Thyroid gland (tissue), 4 donors: ENCODE results near the gene DNAH12. TPM values are rescaled to one million over a fixed set of nuclear protein-coding genes. Genes with fewer than 3 reads are reported as not detected.

Source experiments
- DNase-seq, 2 donors: peaks; one replicate each; pipeline ENCODE4 v3.0.0-alpha.2; 2019
- H3K27ac ChIP-seq, 3 donors: fragments of 200-600 bp; sonication (generic); 1 replicate in 2 of 3; 2 replicates in 1 of 3; pipeline ENCODE4 v1.5.1; 2016 to 2019; ENCODE audit warnings: mild to moderate bottlenecking in 1 of 3, moderate library complexity in 1 of 3
- H3K27me3 ChIP-seq: fragments of 200-600 bp; sonication (generic); one replicate; pipeline ENCODE4 v1.5.1; 2019
- H3K36me3 ChIP-seq, 2 donors: fragments of 200-600 bp; sonication (generic); one replicate each; pipeline ENCODE4 v1.5.1; 2016 to 2019
- H3K4me1 ChIP-seq, 2 donors: fragments of 200-600 bp; sonication (generic); one replicate each; pipeline ENCODE4 v1.5.1; 2017 to 2019
- H3K4me3 ChIP-seq, 3 donors: fragments of 200-600 bp; sonication (generic); replicated peaks in 1 of 3; 1 replicate in 2 of 3; 2 replicates in 1 of 3; pipeline ENCODE4 v1.5.1; 2016; ENCODE audit warnings: mild to moderate bottlenecking in 1 of 3
- H3K9me3 ChIP-seq: fragments of 200-600 bp; sonication (generic); one replicate; pipeline ENCODE4 v1.5.1; 2017
- POLR2A ChIP-seq, 2 donors: fragments of 450-650 bp; IDR thresholded peaks; one replicate each; pipeline ENCODE4 v1.6.1; 2017; ENCODE audit warnings: antibody characterized with exemption in 2 of 2, mild to moderate bottlenecking in 2 of 2, moderate library complexity in 1 of 2
- WGBS, 2 donors: methylation state at CpG; one replicate each; pipeline ENCODE4 v1.1.5; 2017; 5-methylcytosine and 5-hydroxymethylcytosine counted together
- intact Hi-C: fragments of 100-400 bp; cut with DNase I; formaldehyde crosslinking; loops from one replicate; pipeline ENCODE4 v1.15.1; 2023
- total RNA-seq, 4 donors: library from RNA; depleted of rRNA; stranded (reverse); fragments of >200 nt; gene quantifications; one replicate each; pipeline ENCODE4 v1.2.3, GENCODE V29; 2016
- TF ChIP-seq, protein P1 (sequence below), 6 experiments: fragments of 200-600 bp in 3 of 6; fragments of 450-650 bp in 3 of 6; sonication (generic) in 3 of 6; IDR thresholded peaks; one replicate each; pipeline ENCODE4 v1.5.1; 2016 to 2019; ENCODE audit warnings: antibody characterized with exemption in 6 of 6, mild to moderate bottlenecking in 2 of 6, inconsistent platforms in 1 of 6, moderate library complexity in 1 of 6

The DNAH12 gene
- total RNA-seq, 4 donors from 2014 or later = 0.04 to 0.98 (median 0.19) TPM

- intact Hi-C loops = no loop called here
- 87 to 89% methylated on average over 5 of the region's 5 CpGs for WGBS, 2 donors
- no peaks in the 10 kb centered on the region for H3K27me3 ChIP-seq
Observed at GRCh38 chr3:57391767-57392166, 152.4 kb downstream of the DNAH12 start.

DNA sequence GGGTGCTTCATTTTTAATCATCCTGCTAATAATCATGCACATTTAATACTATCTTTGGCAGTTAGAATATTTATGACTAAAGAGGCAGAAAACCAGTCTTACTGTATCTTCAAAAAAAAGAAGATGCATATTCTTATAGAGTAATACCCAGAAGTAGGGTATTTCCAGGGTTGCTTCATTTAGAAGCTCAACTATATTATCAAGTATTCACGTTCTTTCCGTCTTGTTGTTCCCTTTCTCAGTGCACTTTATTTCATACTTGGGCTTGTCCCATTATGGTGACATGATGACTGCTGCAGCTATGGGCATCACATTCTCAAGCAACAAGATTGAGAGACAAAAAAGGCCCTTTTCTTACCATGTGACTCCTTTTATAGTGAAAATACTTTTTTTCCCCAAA lies 154.9 kb downstream of the DNAH12 start:
- no peak for DNase-seq
- TF ChIP-seq, protein P1, sequence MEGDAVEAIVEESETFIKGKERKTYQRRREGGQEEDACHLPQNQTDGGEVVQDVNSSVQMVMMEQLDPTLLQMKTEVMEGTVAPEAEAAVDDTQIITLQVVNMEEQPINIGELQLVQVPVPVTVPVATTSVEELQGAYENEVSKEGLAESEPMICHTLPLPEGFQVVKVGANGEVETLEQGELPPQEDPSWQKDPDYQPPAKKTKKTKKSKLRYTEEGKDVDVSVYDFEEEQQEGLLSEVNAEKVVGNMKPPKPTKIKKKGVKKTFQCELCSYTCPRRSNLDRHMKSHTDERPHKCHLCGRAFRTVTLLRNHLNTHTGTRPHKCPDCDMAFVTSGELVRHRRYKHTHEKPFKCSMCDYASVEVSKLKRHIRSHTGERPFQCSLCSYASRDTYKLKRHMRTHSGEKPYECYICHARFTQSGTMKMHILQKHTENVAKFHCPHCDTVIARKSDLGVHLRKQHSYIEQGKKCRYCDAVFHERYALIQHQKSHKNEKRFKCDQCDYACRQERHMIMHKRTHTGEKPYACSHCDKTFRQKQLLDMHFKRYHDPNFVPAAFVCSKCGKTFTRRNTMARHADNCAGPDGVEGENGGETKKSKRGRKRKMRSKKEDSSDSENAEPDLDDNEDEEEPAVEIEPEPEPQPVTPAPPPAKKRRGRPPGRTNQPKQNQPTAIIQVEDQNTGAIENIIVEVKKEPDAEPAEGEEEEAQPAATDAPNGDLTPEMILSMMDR (IDR thresholded peaks at IDR 0.05) = no peak
- no peak for TF ChIP-seq POLR2A (IDR thresholded peaks at IDR 0.05)
- Histone ChIP-seq H3K9me3 (no peaks in the 10 kb centered on the region), H3K36me3 (no peaks in the 10 kb centered on the region), H3K4me1 (no peaks in the 10 kb centered on the region), H3K27ac (no peak overlapping the region), H3K4me3 (no peak overlapping the region), H3K27me3 (no peaks in the 10 kb centered on the region)
- intact Hi-C loops = no loop called here
- 84 to 90% methylated on average over 2 of the region's 2 CpGs for WGBS, 2 donors

More at GRCh38 chr3:57391767-57392166, 152.4 kb downstream of the DNAH12 start:
- no peak overlapping the region for H3K4me3 ChIP-seq
- H3K4me1 ChIP-seq = no peaks in the 10 kb centered on the region
- H3K27ac ChIP-seq = no peak overlapping the region
- TF ChIP-seq, protein P1 (IDR thresholded peaks at IDR 0.05) = no peak
- no peak for TF ChIP-seq POLR2A (IDR thresholded peaks at IDR 0.05)
- H3K9me3 ChIP-seq = no peaks in the 10 kb centered on the region
- H3K36me3 ChIP-seq = no peaks in the 10 kb centered on the region
- DNase-seq = no peak

DNA sequence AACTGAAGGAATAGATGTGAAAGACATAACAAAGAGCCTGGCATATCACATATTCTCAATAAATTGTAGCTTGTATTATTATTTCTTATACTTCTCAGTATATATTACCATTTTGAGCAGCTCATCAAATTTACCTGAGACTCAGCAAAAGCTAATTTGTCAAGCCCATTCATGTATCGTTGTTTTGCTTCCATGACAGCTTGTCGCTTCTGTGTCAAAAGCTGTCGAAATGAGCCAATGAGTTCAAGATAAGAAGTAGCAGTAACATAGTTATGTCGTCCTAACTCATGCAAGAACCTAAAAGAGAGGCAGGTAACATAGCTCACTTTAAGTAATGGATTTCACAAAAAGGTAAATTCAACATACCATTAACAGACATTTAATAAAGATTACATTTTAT lies 157.8 kb downstream of the DNAH12 start:
- H3K27me3 ChIP-seq = no peaks in the 10 kb centered on the region
- no peaks in the 10 kb centered on the region for H3K4me1 ChIP-seq
- no peaks in the 10 kb centered on the region for H3K36me3 ChIP-seq
- TF ChIP-seq, protein P1 (IDR thresholded peaks at IDR 0.05) = no peak
- no peak for TF ChIP-seq POLR2A (IDR thresholded peaks at IDR 0.05)
- H3K4me3 ChIP-seq = no peak overlapping the region
- WGBS, 2 donors = 89% methylated on average over 4 of the region's 4 CpGs
- no peak overlapping the region for H3K27ac ChIP-seq
- no peak for DNase-seq
- intact Hi-C loops = no loop called here
- H3K9me3 ChIP-seq = no peaks in the 10 kb centered on the region

DNA sequence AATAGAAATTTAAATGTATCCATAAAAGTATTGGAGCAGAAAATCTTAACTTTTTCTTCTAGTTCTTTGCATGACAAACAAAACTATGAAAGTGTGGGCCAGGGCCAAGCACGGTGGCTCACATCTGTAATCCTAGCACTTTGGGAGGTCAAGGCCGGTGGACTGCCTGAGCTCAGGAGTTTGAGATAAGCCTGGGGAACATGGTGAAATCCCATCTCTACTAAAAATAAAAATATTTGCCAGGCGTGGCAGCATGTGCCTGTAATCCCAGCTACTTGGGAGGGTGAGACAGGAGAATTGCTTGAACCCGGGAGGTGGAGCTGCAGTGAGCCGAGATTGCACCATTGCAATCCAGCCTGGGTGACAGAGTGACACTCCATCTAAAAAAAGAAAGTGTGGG lies 158.6 kb downstream of the DNAH12 start:
- Histone ChIP-seq H3K27me3 (no peaks in the 10 kb centered on the region), H3K36me3 (no peaks in the 10 kb centered on the region), H3K4me3 (no peak overlapping the region), H3K9me3 (no peaks in the 10 kb centered on the region), H3K4me1 (no peaks in the 10 kb centered on the region), H3K27ac (no peak overlapping the region)
- 91 to 94% methylated on average over 5 of the region's 5 CpGs for WGBS, 2 donors
- TF ChIP-seq POLR2A (IDR thresholded peaks at IDR 0.05) = no peak
- TF ChIP-seq, protein P1 (IDR thresholded peaks at IDR 0.05) = no peak
- intact Hi-C loops = no loop called here
- DNase-seq = no peak

- no peaks in the 10 kb centered on the region for H3K36me3 ChIP-seq
- H3K4me3 ChIP-seq = no peak overlapping the region
- H3K27ac ChIP-seq = no peak overlapping the region
- 92 to 93% methylated on average over 2 of the region's 2 CpGs for WGBS, 2 donors
- no peaks in the 10 kb centered on the region for H3K9me3 ChIP-seq
- no peak for TF ChIP-seq POLR2A (IDR thresholded peaks at IDR 0.05)
- TF ChIP-seq, protein P1 (IDR thresholded peaks at IDR 0.05) = no peak
- intact Hi-C loops = no loop called here
- no peaks in the 10 kb centered on the region for H3K4me1 ChIP-seq
- H3K27me3 ChIP-seq = no peaks in the 10 kb centered on the region
- no peak for DNase-seq
Observed at GRCh38 chr3:57383838-57384237, 160.3 kb downstream of the DNAH12 start.
